DND-41 (cell line): ENCODE measurements around the gene CREB3L2.
"Not testable (repeated sequence)": the region's sequence is repeated elsewhere in the genome, so short reads cannot be mapped to it uniquely, and the experiment has no call there.

ENCODE experiments used
- ATAC-seq: fragments of 200-7000 bp; cut with Tn5 transposase; 3 replicates; pipeline ENCODE4 v1.9.1; 2021; ENCODE audit warnings: low read depth; ENCODE audit not compliant: insufficient read depth
- DNase-seq: peaks from one replicate; pipeline ENCODE4 v3.0.0-alpha.2; 2020
- H2AFZ ChIP-seq: 2 replicates; pipeline ENCODE4 v1.6.0; 2012; ENCODE audit warnings: low read depth, low read length
- H3K27ac ChIP-seq: 2 replicates; pipeline ENCODE4 v1.5.1; 2012; ENCODE audit warnings: low read length, inconsistent platforms
- H3K27me3 ChIP-seq: fragments of 200-600 bp; sonication (generic); 2 replicates; pipeline ENCODE4 v1.6.0; 2012; ENCODE audit warnings: low read length, mild to moderate bottlenecking, inconsistent platforms; ENCODE audit not compliant: insufficient read depth, poor library complexity
- H3K36me3 ChIP-seq: 2 replicates; pipeline ENCODE4 v1.5.1; 2012; ENCODE audit warnings: low read length, inconsistent platforms; ENCODE audit not compliant: insufficient read depth
- H3K4me1 ChIP-seq: 2 replicates; pipeline ENCODE4 v1.5.1; 2012; ENCODE audit warnings: mild to moderate bottlenecking, low read length; ENCODE audit not compliant: insufficient read depth
- H3K4me2 ChIP-seq: 2 replicates; pipeline ENCODE4 v1.6.0; 2012; ENCODE audit warnings: mild to moderate bottlenecking, moderate library complexity, low read length, inconsistent platforms; ENCODE audit not compliant: insufficient read depth
- H3K4me3 ChIP-seq, 2 experiments: fragments of 200-600 bp in 1 of 2; shearing (Covaris generic) in 1 of 2; 2 replicates each; pipeline ENCODE4 v1.5.1; 2012 to 2016; ENCODE audit warnings: inconsistent platforms in 2 of 2, low read length in 2 of 2, mild to moderate bottlenecking in 2 of 2, low read depth in 1 of 2, moderate library complexity in 1 of 2
- H3K79me2 ChIP-seq: 2 replicates; pipeline ENCODE4 v1.6.0; 2012; ENCODE audit warnings: low read length, inconsistent platforms; ENCODE audit not compliant: insufficient read depth
- H3K9ac ChIP-seq: 2 replicates; pipeline ENCODE4 v1.6.0; 2012; ENCODE audit warnings: low read depth, mild to moderate bottlenecking, inconsistent platforms, low read length, moderate library complexity
- H3K9me3 ChIP-seq: 2 replicates; pipeline ENCODE4 v1.5.1; 2012; ENCODE audit warnings: low read length, moderate library complexity, mild to moderate bottlenecking, inconsistent platforms; ENCODE audit not compliant: insufficient read depth, severe bottlenecking
- H4K20me1 ChIP-seq: 2 replicates; pipeline ENCODE4 v1.6.0; 2012; ENCODE audit warnings: low read length; ENCODE audit not compliant: insufficient read depth
- CTCF ChIP-seq: IDR thresholded peaks from 2 replicates; pipeline ENCODE4 v1.5.1; 2012; ENCODE audit warnings: borderline replicate concordance, low read length, moderate library complexity, mild to moderate bottlenecking; ENCODE audit not compliant: poor library complexity, severe bottlenecking; ENCODE audit errors: extremely low read depth
- EZH2 ChIP-seq: IDR thresholded peaks from 3 replicates; pipeline ENCODE4 v1.6.1; 2012; ENCODE audit warnings: borderline replicate concordance, low read depth, mild to moderate bottlenecking, moderate library complexity, low read length, inconsistent platforms; ENCODE audit not compliant: severe bottlenecking

CREB3L2 gene

DNA sequence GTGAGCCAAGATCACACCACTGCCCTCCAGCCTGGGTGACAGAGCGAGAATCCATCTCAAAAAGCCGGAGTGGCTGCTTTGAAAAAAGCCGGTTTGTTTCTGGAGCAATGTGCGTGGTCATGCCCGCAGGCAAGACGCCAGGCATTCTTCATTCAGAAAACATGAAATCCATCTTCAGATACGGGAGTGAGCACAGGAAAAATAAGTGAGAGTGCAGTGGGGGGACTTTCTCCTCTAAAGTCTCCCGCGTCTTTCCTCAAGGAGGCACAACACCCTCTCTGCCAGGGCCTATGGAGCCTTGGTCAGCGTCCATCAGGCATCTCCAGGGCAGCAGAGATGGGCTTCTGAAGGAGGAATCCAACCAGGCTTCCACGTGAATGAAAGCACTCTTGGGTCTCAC, 92.8 kb downstream of the CREB3L2 start:
- no peak for DNase-seq
- peaks cover 17% of the 10 kb centered on the region for H3K36me3 ChIP-seq
- no peaks in the 10 kb centered on the region for H3K79me2 ChIP-seq

DNA sequence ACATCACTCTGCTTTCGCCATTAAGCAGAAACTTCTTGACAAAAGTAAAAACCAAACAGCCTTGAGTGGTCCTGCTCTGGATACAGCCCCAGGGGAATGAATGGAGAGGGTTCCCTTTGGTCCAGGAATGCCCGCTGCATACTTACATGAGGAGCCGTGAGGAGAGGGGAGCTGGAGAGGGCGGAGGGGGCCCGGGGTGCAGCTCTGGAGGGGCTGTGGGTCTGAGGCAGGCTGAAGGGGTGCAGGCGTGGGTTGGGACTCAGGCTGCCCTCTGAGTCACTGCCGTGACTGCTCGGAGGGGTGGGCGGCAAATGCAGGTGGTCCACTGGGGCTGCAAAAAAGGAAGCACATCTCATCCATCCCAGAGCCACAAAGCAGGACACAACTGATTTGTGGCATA, 93.8 kb downstream of the CREB3L2 start:
- Histone ChIP-seq H3K9ac (no peak overlapping the region), H3K27me3 (no peaks in the 10 kb centered on the region), H3K79me2 (no peaks in the 10 kb centered on the region), H3K9me3 (no peaks in the 10 kb centered on the region), H2AFZ (no peak overlapping the region), H3K4me2 (no peak overlapping the region), H3K4me3 (no peak overlapping the region), H3K4me1 (peaks cover 3% of the 10 kb centered on the region; the same call in 1 of the 2 replicates), H4K20me1 (no peaks in the 10 kb centered on the region), H3K36me3 (peaks cover 17% of the 10 kb centered on the region), H3K27ac (no peak overlapping the region)
- ATAC-seq (no peak), DNase-seq (no peak)
- TF ChIP-seq EZH2 (no peak), CTCF (no peak)

More for the DNA sequence above, 92.8 kb downstream of the CREB3L2 start:
- Histone ChIP-seq H3K27me3 (no peaks in the 10 kb centered on the region), H3K4me1 (no peaks in the 10 kb centered on the region), H3K9ac (no peak overlapping the region), H3K4me2 (no peak overlapping the region), H3K27ac (no peak overlapping the region), H3K4me3 (no peak overlapping the region), H3K9me3 (no peaks in the 10 kb centered on the region), H4K20me1 (no peaks in the 10 kb centered on the region), H2AFZ (no peak overlapping the region)
- no peak for TF ChIP-seq EZH2
- TF ChIP-seq CTCF = no peak
- no peak for ATAC-seq

DNA sequence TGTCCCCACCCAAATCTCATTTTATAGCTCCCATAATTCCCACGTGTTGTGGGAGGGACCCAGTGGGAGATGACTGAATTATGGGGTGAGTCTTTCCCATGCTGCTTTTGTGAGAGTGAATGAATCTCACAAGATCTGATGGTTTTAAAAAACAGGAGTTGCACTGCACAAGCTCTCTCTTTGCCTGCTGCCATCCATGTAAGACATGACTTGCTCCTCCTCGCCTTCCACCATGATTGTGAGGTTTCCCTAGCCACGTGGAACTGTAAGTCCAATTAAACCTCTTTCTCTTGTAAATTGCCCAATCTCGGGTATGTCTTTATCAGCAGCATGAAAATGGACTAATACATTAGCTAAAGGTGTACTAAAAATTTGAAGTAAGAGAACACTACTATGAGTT, 95.2 kb downstream of the CREB3L2 start:
- H3K79me2 ChIP-seq, H3K27ac ChIP-seq: not testable (repeated sequence)
- peaks cover 14% of the 10 kb centered on the region for H3K36me3 ChIP-seq

DNA sequence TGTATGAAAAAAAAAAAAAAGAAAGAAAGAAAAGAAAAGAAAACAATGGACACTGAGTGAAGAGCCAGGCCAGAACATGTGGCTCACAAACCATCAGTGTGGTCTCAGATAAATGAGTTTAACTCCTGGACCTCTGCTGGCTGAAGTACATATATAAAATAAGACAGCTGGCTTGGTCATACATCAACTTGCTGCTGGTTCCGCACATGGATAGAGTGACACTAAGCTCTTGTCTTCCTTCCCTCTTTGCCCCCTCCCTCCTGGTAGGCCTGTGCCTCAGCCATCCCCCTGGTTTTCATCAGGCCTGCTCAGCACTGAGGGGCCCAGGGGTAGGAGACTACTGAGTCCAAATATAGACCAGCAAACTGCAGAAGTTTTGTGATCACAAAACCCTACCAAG, 97.1 kb downstream of the CREB3L2 start:
- no peak for TF ChIP-seq CTCF
- TF ChIP-seq EZH2 = no peak
- Histone ChIP-seq H3K4me2 (no peak overlapping the region), H2AFZ (no peak overlapping the region), H3K79me2 (no peaks in the 10 kb centered on the region), H3K4me1 (peaks cover 3% of the 10 kb centered on the region; the same call in 1 of the 2 replicates), H3K9me3 (no peaks in the 10 kb centered on the region), H3K36me3 (peaks cover 18% of the 10 kb centered on the region), H3K27me3 (no peaks in the 10 kb centered on the region), H3K9ac (no peak overlapping the region), H3K4me3 (no peak overlapping the region), H4K20me1 (no peaks in the 10 kb centered on the region), H3K27ac (no peak overlapping the region)
- ATAC-seq (no peak), DNase-seq (no peak)

More for the DNA sequence above, 95.2 kb downstream of the CREB3L2 start:
- H3K4me1 ChIP-seq, H3K4me2 ChIP-seq, H3K27me3 ChIP-seq, DNase-seq, H4K20me1 ChIP-seq, H3K4me3 ChIP-seq, H3K9ac ChIP-seq, H3K9me3 ChIP-seq, ATAC-seq, H2AFZ ChIP-seq: not testable (repeated sequence)
